Measurements from ENCODE around the gene DIAPH2. TPM values are rescaled to one million over a fixed set of nuclear protein-coding genes. Genes with fewer than 3 reads are reported as not detected.

Gene DIAPH2
- total RNA-seq, 6 experiments from 2014 or later = 10.1 to 13.5 (median 11.6) TPM

DNA sequence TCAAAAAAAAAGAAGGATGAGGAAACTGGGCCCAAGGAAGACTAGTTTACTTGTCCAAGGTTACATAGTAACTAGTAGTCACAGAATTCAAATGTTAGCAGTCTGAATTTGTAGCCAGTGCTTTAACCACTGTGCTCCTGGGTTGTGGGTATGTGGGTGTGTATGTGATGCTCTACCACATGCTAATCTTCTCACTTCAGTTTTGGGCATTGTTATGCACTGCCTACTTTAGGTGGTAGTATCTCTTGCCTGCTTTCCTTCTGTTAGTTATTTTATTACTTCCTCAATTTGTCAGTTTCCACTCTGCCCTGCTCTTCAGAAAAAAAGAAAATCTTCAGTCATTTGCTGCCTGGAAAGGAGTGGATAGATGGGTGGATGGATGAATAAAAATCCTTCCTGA lies 418.3 kb downstream of the DIAPH2 start:
- Mint-ChIP-seq H3K27me3 (ENCODE audit: insufficient read depth) (no peaks in the 10 kb centered on the region; the same call in 1 of the 2 replicates), H3K4me3 (no peak overlapping the region), H3K9me3 (no peaks in the 10 kb centered on the region), H3K27ac (no peak overlapping the region), H3K4me1 (ENCODE audit: low read depth) (no peaks in the 10 kb centered on the region), H3K36me3 (ENCODE audit: low read depth) (no peaks in the 10 kb centered on the region; the same call in 1 of the 2 replicates)
- TF ChIP-seq, protein P1, sequence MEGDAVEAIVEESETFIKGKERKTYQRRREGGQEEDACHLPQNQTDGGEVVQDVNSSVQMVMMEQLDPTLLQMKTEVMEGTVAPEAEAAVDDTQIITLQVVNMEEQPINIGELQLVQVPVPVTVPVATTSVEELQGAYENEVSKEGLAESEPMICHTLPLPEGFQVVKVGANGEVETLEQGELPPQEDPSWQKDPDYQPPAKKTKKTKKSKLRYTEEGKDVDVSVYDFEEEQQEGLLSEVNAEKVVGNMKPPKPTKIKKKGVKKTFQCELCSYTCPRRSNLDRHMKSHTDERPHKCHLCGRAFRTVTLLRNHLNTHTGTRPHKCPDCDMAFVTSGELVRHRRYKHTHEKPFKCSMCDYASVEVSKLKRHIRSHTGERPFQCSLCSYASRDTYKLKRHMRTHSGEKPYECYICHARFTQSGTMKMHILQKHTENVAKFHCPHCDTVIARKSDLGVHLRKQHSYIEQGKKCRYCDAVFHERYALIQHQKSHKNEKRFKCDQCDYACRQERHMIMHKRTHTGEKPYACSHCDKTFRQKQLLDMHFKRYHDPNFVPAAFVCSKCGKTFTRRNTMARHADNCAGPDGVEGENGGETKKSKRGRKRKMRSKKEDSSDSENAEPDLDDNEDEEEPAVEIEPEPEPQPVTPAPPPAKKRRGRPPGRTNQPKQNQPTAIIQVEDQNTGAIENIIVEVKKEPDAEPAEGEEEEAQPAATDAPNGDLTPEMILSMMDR (IDR thresholded peaks at IDR 0.05) = no peak
- DNase-seq = no peak

DNA sequence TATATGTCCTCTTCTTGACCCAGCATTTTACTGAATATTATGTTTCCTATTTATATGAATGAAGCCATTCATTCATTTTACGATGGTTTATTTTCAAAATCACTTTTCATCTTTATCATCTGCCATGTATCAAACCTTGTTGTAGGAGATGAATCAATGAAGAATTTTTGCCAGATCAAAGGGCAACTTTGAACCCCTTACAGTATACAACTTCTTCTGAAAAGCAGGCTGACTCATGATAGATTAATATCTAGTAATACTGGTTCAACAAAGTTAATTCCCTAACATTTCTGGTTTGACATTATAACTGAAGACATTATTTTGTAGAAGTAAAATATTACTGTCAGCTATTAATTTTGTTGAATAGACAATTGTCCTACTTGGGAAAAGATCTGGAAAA lies 425.1 kb downstream of the DIAPH2 start:
- Mint-ChIP-seq H3K9me3 (no peaks in the 10 kb centered on the region), H3K27me3 (ENCODE audit: insufficient read depth) (no peaks in the 10 kb centered on the region), H3K4me3 (no peak overlapping the region), H3K27ac (no peak overlapping the region), H3K36me3 (ENCODE audit: low read depth) (no peaks in the 10 kb centered on the region), H3K4me1 (ENCODE audit: low read depth) (no peaks in the 10 kb centered on the region)
- no peak for DNase-seq
- TF ChIP-seq, protein P1 (IDR thresholded peaks at IDR 0.05) = no peak

DNA sequence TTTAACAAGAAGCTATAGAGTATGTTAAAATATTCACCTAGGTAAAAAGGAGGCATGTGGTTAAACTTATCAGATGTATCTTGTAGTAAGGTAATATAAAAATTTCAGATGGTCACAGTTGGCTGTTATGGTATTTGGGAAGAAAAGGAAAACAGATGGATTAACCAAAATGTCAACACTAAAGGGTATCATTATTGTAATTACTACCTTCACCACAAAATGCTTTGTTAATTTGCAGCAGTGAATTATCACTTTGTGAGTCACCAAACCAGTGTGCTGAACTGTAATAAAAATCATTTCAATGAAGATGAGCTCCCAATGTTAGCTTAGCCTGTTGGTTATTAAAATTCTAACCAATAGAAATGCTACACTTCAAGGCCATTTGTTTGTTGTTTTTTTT lies 432.9 kb downstream of the DIAPH2 start:
- Mint-ChIP-seq H3K4me3 (no peak overlapping the region), H3K27ac (no peak overlapping the region), H3K27me3 (ENCODE audit: insufficient read depth) (peaks cover 1% of the 10 kb centered on the region; the same call in 1 of the 2 replicates), H3K9me3 (no peaks in the 10 kb centered on the region), H3K36me3 (ENCODE audit: low read depth) (no peaks in the 10 kb centered on the region; the same call in 1 of the 2 replicates), H3K4me1 (ENCODE audit: low read depth) (no peaks in the 10 kb centered on the region)
- TF ChIP-seq, protein P1 (IDR thresholded peaks at IDR 0.05) = no peak
- DNase-seq = no peak

DNA sequence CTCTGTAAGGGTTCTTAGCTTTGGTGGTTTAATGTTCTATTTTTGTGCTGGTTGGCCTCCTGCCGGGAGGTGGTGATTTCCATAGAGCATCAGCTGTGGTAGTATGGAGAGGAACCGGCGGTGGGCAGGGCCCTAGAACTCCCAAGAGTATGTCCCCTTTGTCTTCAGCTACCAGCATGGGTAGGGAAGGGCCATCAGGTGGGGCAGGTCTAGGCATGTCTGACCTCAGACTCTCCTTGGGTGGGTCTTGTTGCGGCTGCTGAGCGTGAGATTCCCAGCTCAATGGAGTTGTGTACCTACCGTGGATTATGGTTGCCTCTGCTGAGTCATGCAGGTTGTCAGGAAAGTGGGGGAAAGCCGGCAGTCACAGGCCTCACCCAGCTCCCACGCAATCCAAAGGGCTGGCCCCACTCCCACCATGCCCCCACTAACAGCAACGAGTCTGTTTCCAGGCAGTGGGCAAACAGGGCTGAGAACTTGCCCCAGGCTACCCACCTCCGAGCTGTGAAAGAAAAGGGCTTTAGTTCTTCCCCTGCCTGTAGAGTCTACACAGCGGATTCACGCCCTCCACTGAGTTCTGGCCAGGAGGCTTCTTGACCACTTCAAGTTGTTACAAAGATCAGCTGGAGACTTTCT lies 434.9 kb downstream of the DIAPH2 start:
- no peak overlapping the region for H3K4me3 Mint-ChIP-seq
- no peak for DNase-seq
- no peak overlapping the region for H3K27ac Mint-ChIP-seq
- H3K4me1 Mint-ChIP-seq (ENCODE audit: low read depth) = no peaks in the 10 kb centered on the region
- H3K9me3 Mint-ChIP-seq = no peaks in the 10 kb centered on the region
- TF ChIP-seq, protein P1 (IDR thresholded peaks at IDR 0.05) = no peak
- H3K36me3 Mint-ChIP-seq (ENCODE audit: low read depth) = no peaks in the 10 kb centered on the region; the same call in 1 of the 2 replicates
- peaks cover 1% of the 10 kb centered on the region; the same call in 1 of the 2 replicates for H3K27me3 Mint-ChIP-seq (ENCODE audit: insufficient read depth)

DNA sequence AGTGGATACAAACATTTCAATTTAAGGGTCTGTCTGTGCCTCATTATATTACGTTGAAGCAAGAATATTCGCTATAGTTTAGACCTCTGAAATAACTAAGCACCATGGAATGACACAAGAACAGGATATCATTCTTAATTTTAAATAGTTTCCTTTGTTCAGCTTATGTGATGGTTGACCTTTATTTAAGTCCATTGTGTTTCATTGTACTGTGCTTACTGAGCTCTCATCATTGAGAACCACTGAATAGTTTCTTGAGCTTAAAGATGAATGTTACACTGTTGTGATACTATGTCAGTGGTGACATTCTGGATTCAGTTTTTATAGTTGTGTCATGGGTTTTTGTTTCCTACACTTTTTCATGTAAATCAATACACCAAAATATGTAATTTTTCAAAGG lies 438.4 kb downstream of the DIAPH2 start:
- Mint-ChIP-seq H3K36me3 (ENCODE audit: low read depth) (no peaks in the 10 kb centered on the region; the same call in 1 of the 2 replicates), H3K27ac (no peak overlapping the region), H3K4me3 (no peak overlapping the region), H3K4me1 (ENCODE audit: low read depth) (peaks cover 13% of the 10 kb centered on the region), H3K9me3 (no peaks in the 10 kb centered on the region), H3K27me3 (ENCODE audit: insufficient read depth) (peaks cover 1% of the 10 kb centered on the region)
- no peak for DNase-seq
- TF ChIP-seq, protein P1 (IDR thresholded peaks at IDR 0.05) = no peak
